Vagina (tissue), 2 donors: Measurements from ENCODE around the gene ADGRF5. TPM values are rescaled to one million over a fixed set of nuclear protein-coding genes. Genes with fewer than 3 reads are reported as not detected.

Experiments used
- DNase-seq, 2 donors: peaks; one replicate each; pipeline ENCODE4 v3.0.0-alpha.2; 2017; ENCODE audit errors: extremely low spot score in 2 of 2
- H3K27ac ChIP-seq: fragments of 200-600 bp; sonication (generic); one replicate; pipeline ENCODE4 v1.5.1; 2019
- H3K27me3 ChIP-seq: fragments of 200-600 bp; sonication (generic); one replicate; pipeline ENCODE4 v1.5.1; 2019
- H3K36me3 ChIP-seq, 2 donors: fragments of 200-600 bp; sonication (generic); one replicate each; pipeline ENCODE4 v1.5.1; 2017 to 2019
- H3K4me1 ChIP-seq: fragments of 200-600 bp; sonication (generic); one replicate; pipeline ENCODE4 v1.5.1; 2019
- H3K4me3 ChIP-seq, 2 donors: fragments of 200-600 bp; sonication (generic); 1 replicate in 1 of 2; 2 replicates in 1 of 2; pipeline ENCODE4 v1.5.1; 2016 to 2019
- H3K9me3 ChIP-seq: fragments of 200-600 bp; sonication (generic); one replicate; pipeline ENCODE4 v1.5.1; 2019
- POLR2A ChIP-seq, 2 donors: fragments of 450-650 bp; IDR thresholded peaks; one replicate each; pipeline ENCODE4 v1.6.1; 2017; ENCODE audit warnings: antibody characterized with exemption in 2 of 2, mild to moderate bottlenecking in 2 of 2, moderate library complexity in 2 of 2
- POLR2AphosphoS5 ChIP-seq, 2 donors: sonication (generic); formaldehyde crosslinking; IDR thresholded peaks; one replicate each; pipeline ENCODE4 v1.9.0; 2017; ENCODE audit warnings: antibody characterized with exemption in 2 of 2, mild to moderate bottlenecking in 2 of 2, low read depth in 1 of 2; ENCODE audit not compliant: insufficient read depth in 1 of 2
- intact Hi-C: fragments of 100-400 bp; cut with DNase I; formaldehyde crosslinking; loops from one replicate; pipeline ENCODE4 v1.15.1; 2023
- total RNA-seq: library from RNA; depleted of rRNA; stranded (reverse); fragments of >200 nt; gene quantifications from one replicate; pipeline ENCODE4 v1.2.3, GENCODE V29; 2016
- TF ChIP-seq, protein P1 (sequence below), 3 experiments: fragments of 450-650 bp in 2 of 3; fragments of 200-600 bp in 1 of 3; sonication (generic) in 1 of 3; IDR thresholded peaks; one replicate each; pipeline ENCODE4 v1.5.1; 2017 to 2019; ENCODE audit warnings: antibody characterized with exemption in 3 of 3, mild to moderate bottlenecking in 2 of 3, moderate library complexity in 2 of 3

ADGRF5 gene
- total RNA-seq, 1 donor from 2014 or later = 10.3 TPM

DNA sequence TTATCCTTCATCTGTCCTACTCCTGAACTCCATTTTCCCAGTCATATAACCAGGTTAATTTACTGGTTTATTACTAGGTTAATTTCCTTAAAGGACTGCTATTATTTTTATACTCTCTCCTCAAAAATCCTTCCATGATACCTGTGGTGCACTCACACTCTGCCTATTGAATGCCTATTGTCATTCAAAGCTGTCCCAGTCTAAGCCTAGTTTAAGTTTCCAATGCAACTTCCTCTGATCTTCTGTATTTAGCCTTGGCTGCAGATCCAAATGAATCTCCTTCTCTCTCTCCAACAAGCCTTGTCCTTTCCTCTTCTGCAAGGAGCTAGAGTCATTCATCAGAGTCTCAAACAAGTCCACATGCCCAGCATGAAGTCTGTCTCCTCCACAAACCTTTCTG, 41.3 kb upstream of the ADGRF5 start:
- no peak for DNase-seq
- intact Hi-C loops = no loop called here
- no peaks in the 10 kb centered on the region for H3K36me3 ChIP-seq
- H3K4me1 ChIP-seq = no peaks in the 10 kb centered on the region
- H3K9me3 ChIP-seq = no peaks in the 10 kb centered on the region
- no peaks in the 10 kb centered on the region for H3K27me3 ChIP-seq
- H3K4me3 ChIP-seq = no peak overlapping the region
- no peak overlapping the region for H3K27ac ChIP-seq
- TF ChIP-seq POLR2A (IDR thresholded peaks at IDR 0.05) (no peak), POLR2AphosphoS5 (IDR thresholded peaks at IDR 0.05; ENCODE audit: insufficient read depth in 1 of 2, low read depth in 1 of 2) (no peak)
- TF ChIP-seq, protein P1, sequence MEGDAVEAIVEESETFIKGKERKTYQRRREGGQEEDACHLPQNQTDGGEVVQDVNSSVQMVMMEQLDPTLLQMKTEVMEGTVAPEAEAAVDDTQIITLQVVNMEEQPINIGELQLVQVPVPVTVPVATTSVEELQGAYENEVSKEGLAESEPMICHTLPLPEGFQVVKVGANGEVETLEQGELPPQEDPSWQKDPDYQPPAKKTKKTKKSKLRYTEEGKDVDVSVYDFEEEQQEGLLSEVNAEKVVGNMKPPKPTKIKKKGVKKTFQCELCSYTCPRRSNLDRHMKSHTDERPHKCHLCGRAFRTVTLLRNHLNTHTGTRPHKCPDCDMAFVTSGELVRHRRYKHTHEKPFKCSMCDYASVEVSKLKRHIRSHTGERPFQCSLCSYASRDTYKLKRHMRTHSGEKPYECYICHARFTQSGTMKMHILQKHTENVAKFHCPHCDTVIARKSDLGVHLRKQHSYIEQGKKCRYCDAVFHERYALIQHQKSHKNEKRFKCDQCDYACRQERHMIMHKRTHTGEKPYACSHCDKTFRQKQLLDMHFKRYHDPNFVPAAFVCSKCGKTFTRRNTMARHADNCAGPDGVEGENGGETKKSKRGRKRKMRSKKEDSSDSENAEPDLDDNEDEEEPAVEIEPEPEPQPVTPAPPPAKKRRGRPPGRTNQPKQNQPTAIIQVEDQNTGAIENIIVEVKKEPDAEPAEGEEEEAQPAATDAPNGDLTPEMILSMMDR (IDR thresholded peaks at IDR 0.05) = no peak

DNA sequence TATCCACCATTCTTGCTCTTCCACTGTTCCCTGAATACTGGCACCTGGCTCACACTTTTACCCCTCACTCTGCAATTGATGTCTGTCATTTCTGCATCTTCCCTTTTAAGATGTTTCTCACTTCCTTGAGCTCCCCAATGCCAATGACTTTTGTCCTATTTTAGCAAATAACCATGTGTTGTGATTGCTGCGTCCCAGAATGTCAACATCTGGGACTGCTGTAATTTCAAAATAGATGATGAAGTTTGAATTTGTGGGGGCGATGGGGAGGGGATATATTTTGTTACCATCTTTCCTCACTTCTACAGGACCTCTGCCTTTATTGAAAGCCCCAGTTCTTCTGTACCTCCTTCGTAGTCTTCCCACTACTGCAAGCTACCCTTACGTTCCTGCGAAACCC, 40.0 kb upstream of the ADGRF5 start:
- no peak overlapping the region for H3K4me3 ChIP-seq
- H3K27me3 ChIP-seq = no peaks in the 10 kb centered on the region
- intact Hi-C loops = no loop called here
- H3K9me3 ChIP-seq = no peaks in the 10 kb centered on the region
- TF ChIP-seq, protein P1 (IDR thresholded peaks at IDR 0.05) = no peak
- TF ChIP-seq POLR2A (IDR thresholded peaks at IDR 0.05) = no peak
- H3K36me3 ChIP-seq = no peaks in the 10 kb centered on the region
- no peak for DNase-seq
- no peaks in the 10 kb centered on the region for H3K4me1 ChIP-seq
- H3K27ac ChIP-seq = no peak overlapping the region

DNA sequence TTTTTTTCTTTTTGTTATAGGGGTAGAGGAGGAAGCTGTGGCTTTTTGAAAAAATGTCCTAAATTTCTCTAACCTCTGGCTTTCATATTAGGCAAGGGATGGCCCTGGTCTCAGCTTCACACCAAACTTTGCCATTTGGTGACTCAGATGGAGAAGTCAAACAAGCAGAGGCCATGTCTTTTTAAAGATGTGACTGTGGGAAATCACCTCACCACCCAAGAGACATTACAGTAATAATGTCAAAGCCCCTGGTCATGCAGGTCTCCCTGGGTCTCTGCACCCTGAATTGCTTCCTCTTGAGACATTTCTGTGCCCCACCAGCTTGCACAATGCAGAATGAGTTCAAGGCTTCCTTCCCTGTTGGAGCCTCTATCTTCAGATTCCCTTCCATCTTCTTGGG, 39.5 kb upstream of the ADGRF5 start:
- no peak for DNase-seq
- Histone ChIP-seq H3K27me3 (no peaks in the 10 kb centered on the region), H3K36me3 (no peaks in the 10 kb centered on the region), H3K9me3 (no peaks in the 10 kb centered on the region), H3K27ac (no peak overlapping the region), H3K4me1 (no peaks in the 10 kb centered on the region), H3K4me3 (no peak overlapping the region)
- TF ChIP-seq POLR2AphosphoS5 (IDR thresholded peaks at IDR 0.05; ENCODE audit: insufficient read depth in 1 of 2, low read depth in 1 of 2) = no peak
- TF ChIP-seq, protein P1 (IDR thresholded peaks at IDR 0.05) = no peak
- TF ChIP-seq POLR2A (IDR thresholded peaks at IDR 0.05) = no peak
- intact Hi-C loops = no loop called here

DNA sequence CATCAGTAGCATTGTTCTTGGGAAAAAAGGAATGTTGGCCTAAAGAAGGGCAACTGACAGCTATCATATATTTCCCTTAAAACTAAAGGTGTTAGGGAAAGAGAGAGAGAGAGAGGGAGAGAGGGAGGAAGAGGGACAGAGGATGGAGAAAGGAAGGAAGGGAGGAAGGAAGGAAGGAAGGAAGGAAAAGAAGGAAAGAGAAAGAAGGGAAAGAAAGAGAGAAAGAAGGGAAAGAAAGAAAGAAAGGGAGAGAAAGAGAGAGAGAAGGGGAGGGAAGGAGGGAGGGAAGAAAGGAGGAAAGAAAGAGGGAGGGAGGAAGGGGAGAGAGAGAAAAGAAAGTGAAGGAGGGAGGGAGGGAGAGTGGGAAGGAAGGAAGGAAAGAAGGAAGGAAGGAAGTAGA, 37.7 kb upstream of the ADGRF5 start:
- Histone ChIP-seq H3K27ac (no peak overlapping the region), H3K36me3 (no peaks in the 10 kb centered on the region), H3K9me3 (no peaks in the 10 kb centered on the region), H3K4me3 (no peak overlapping the region), H3K27me3 (no peaks in the 10 kb centered on the region), H3K4me1 (no peaks in the 10 kb centered on the region)
- intact Hi-C loops = no loop called here
- no peak for TF ChIP-seq POLR2AphosphoS5 (IDR thresholded peaks at IDR 0.05; ENCODE audit: insufficient read depth in 1 of 2, low read depth in 1 of 2)
- TF ChIP-seq, protein P1 (IDR thresholded peaks at IDR 0.05) = no peak
- DNase-seq = no peak

DNA sequence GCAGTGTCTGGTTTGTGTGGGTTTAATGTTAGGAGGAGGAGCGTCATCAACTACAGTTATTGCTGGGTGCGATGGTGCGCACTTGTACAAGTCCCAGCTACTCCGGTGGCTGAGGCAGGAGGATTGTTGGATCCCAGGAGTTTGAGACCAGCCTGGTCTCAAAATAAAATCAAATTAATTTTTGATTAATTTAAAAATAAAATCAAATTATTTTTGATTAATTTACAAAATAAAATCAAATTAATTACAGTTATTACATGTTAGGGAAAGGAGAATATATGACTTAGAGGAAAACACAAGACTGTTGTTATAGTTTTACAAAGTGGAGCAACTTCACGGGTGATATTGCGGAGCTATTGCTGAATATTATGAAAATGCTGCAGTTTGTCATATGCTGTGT, 34.7 kb upstream of the ADGRF5 start:
- no peak overlapping the region for H3K4me3 ChIP-seq
- TF ChIP-seq, protein P1 (IDR thresholded peaks at IDR 0.05) = no peak
- no peak for TF ChIP-seq POLR2AphosphoS5 (IDR thresholded peaks at IDR 0.05; ENCODE audit: insufficient read depth in 1 of 2, low read depth in 1 of 2)
- H3K4me1 ChIP-seq = no peaks in the 10 kb centered on the region
- no peaks in the 10 kb centered on the region for H3K9me3 ChIP-seq
- no peak overlapping the region for H3K27ac ChIP-seq
- no peaks in the 10 kb centered on the region for H3K36me3 ChIP-seq
- DNase-seq = no peak
- intact Hi-C loops = no loop called here
- H3K27me3 ChIP-seq = no peaks in the 10 kb centered on the region
